NB4 (cell line): Measurements from ENCODE around the gene CCDC158.

Source experiments
- DNase-seq: peaks from one replicate; pipeline ENCODE4 v3.0.0; 2010; ENCODE audit warnings: low read depth
- H3K4me3 ChIP-seq: one replicate; pipeline ENCODE4 v1.5.1; 2011; ENCODE audit warnings: mild to moderate bottlenecking, low read depth, low read length, moderate library complexity
- CTCF ChIP-seq: IDR thresholded peaks from one replicate; pipeline ENCODE4 v1.5.1; 2012; ENCODE audit warnings: low read depth, low read length
- MAX ChIP-seq: IDR thresholded peaks from 2 replicates; pipeline ENCODE4 v1.6.1; 2011; ENCODE audit warnings: low read depth, low read length
- MYC ChIP-seq: IDR thresholded peaks from 2 replicates; pipeline ENCODE4 v1.6.1; 2011; ENCODE audit warnings: low read depth, low read length
- POLR2A ChIP-seq: IDR thresholded peaks from 2 replicates; pipeline ENCODE4 v1.6.1; 2011; ENCODE audit warnings: mild to moderate bottlenecking; ENCODE audit not compliant: insufficient read length; ENCODE audit errors: extremely low read depth

Gene CCDC158

GRCh38 chr4:76375703-76376102, 45.2 kb downstream of the CCDC158 start:
- TF ChIP-seq CTCF, result no peak
- TF ChIP-seq MYC, result no peak
- no peak for TF ChIP-seq POLR2A
- TF ChIP-seq MAX, result no peak
- H3K4me3 ChIP-seq, result no peak overlapping the region
- no peak for DNase-seq

GRCh38 chr4:76374798-76375197, 46.1 kb downstream of the CCDC158 start:
- H3K4me3 ChIP-seq, result no peak overlapping the region
- no peak for TF ChIP-seq MYC
- TF ChIP-seq CTCF, result no peak
- no peak for TF ChIP-seq MAX
- no peak for TF ChIP-seq POLR2A
- peak; percentile 6 for DNase-seq

GRCh38 chr4:76373919-76374552, 46.9 kb downstream of the CCDC158 start:
- no peak overlapping the region for H3K4me3 ChIP-seq
- no peak for DNase-seq
- TF ChIP-seq POLR2A, result no peak
- no peak for TF ChIP-seq CTCF
- no peak for TF ChIP-seq MAX
- TF ChIP-seq MYC, result no peak

GRCh38 chr4:76366737-76367136, 54.2 kb downstream of the CCDC158 start:
- DNase-seq, result no peak
- no peak overlapping the region for H3K4me3 ChIP-seq
- TF ChIP-seq CTCF (no peak), MYC (no peak), MAX (no peak)

GRCh38 chr4:76365636-76366035, 55.3 kb downstream of the CCDC158 start:
- H3K4me3 ChIP-seq, result no peak overlapping the region
- DNase-seq, result no peak
- no peak for TF ChIP-seq POLR2A
- TF ChIP-seq MAX, result no peak
- no peak for TF ChIP-seq CTCF
- TF ChIP-seq MYC, result no peak

GRCh38 chr4:76364763-76365162, 56.2 kb downstream of the CCDC158 start:
- H3K4me3 ChIP-seq, result no peak overlapping the region
- DNase-seq, result no peak
- no peak for TF ChIP-seq MAX
- no peak for TF ChIP-seq CTCF
- TF ChIP-seq POLR2A, result no peak
- TF ChIP-seq MYC, result no peak
